Prostate gland (tissue), 2 donors: Measurements from ENCODE around the gene ZNF334.

Experiments
- CTCF ChIP-seq, 4 experiments: fragments of 200-600 bp in 2 of 4; fragments of 450-650 bp in 2 of 4; sonication (generic) in 2 of 4; IDR thresholded peaks; 1 replicate in 3 of 4; 2 replicates in 1 of 4; pipeline ENCODE4 v1.5.1; 2016 to 2019; ENCODE audit warnings: antibody characterized with exemption in 4 of 4, mild to moderate bottlenecking in 2 of 4, moderate library complexity in 2 of 4
- POLR2A ChIP-seq: fragments of 450-650 bp; IDR thresholded peaks from one replicate; pipeline ENCODE4 v1.6.1; 2016; ENCODE audit warnings: antibody characterized with exemption, mild to moderate bottlenecking
- POLR2AphosphoS5 ChIP-seq: sonication (generic); formaldehyde crosslinking; IDR thresholded peaks from one replicate; pipeline ENCODE4 v1.6.1; 2017; ENCODE audit warnings: antibody characterized with exemption

DNA sequence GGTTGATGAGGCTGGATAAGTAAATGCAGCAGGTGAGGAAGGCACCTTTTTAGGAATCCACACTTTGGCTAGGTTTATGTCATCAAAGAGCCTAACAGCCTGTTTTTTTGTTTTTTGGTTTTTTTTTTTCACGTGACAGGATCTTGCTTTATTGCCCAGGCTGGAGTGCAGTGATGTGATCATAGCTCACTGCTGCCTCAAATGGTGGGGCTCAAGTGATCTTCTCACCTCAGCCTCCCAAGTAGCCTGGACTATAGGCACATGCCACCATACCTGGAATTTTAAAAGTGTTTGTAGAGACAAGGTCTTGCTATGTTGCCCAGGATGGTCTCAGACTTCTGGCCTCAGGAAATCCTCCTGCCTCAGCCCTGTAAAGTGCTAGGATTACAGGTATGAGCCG lies 36.1 kb downstream of the ZNF334 start:
- TF ChIP-seq POLR2AphosphoS5 (no peak), CTCF (IDR thresholded peaks at IDR 0.05) (no peak), POLR2A (no peak)
